HCT116 (cell line): Measurements from ENCODE around the gene RIN3. TPM values are rescaled to one million over a fixed set of nuclear protein-coding genes. Genes with fewer than 3 reads are reported as not detected.

Experiments used
- ATAC-seq: fragments of 200-7000 bp; cut with Tn5 transposase; 2 replicates; pipeline ENCODE4 v1.9.1; 2020; ENCODE audit warnings: mild to moderate bottlenecking, moderate library complexity
- BruUV-seq: library from RNA; stranded (reverse); fragments of 400-500 nt; replicated peaks from 2 replicates; lab custom pipeline; 2021; lab: Mats Ljungman, UMichigan
- CTCF ChIA-PET: fragments of 300-600 bp; sonication (Branson Sonifier 250); formaldehyde crosslinking; loops from one replicate; lab custom pipeline; 2021; ENCODE audit warnings: antibody characterized with exemption; lab: Charles Lee
- POLR2A ChIA-PET: fragments of 300-600, 350-600 bp; sonication (Branson Sonifier 250); formaldehyde crosslinking; loops from one replicate; lab custom pipeline; 2021; ENCODE audit warnings: antibody characterized with exemption; lab: Charles Lee
- RAD21 ChIA-PET, 2 experiments: fragments of 300-600 bp; sonication (Branson Sonifier 250); formaldehyde crosslinking; loops; one replicate each; lab custom pipeline; 2023; ENCODE audit warnings: low total read pairs in 2 of 2; ENCODE audit not compliant: uncharacterized antibody in 2 of 2, unreplicated experiment in 2 of 2, low non-redundant PET in 1 of 2; lab: Charles Lee
- DNase-seq: peaks from one replicate; pipeline ENCODE4 v3.0.0-alpha.2; 2010; ENCODE audit warnings: low read depth, low spot score
- H2AFZ ChIP-seq: fragments of 200-600 bp; shearing (Covaris generic), sonication (generic); 2 replicates; pipeline ENCODE4 v1.6.1; 2017; ENCODE audit warnings: low read depth, mixed run types, mixed read lengths, antibody characterized with exemption, low read length; ENCODE audit not compliant: poor library complexity, severe bottlenecking
- H3K27ac ChIP-seq: 2 replicates; pipeline ENCODE4 v1.5.1; 2012; ENCODE audit warnings: low read depth, low read length
- H3K27me3 ChIP-seq: fragments of 200-600 bp; sonication (generic); 2 replicates; pipeline ENCODE4 v1.6.1; 2016; ENCODE audit warnings: mixed run types, low read length, mixed read lengths; ENCODE audit not compliant: insufficient read depth
- H3K36me3 ChIP-seq, 2 experiments: fragments of 200-500 bp in 1 of 2; fragments of 200-600 bp in 1 of 2; sonication (Bioruptor generic) in 1 of 2; sonication (generic) in 1 of 2; 2 replicates each; pipeline versions ENCODE4 v1.5.1 to v1.6.1; 2014 to 2016; ENCODE audit warnings: low read length in 2 of 2, inconsistent platforms in 1 of 2, mixed read lengths in 1 of 2, mixed run types in 1 of 2; ENCODE audit not compliant: insufficient read depth in 2 of 2, control insufficient read depth in 1 of 2
- H3K4me1 ChIP-seq, 2 experiments: fragments of 200-600 bp in 1 of 2; sonication (generic) in 1 of 2; 2 replicates each; pipeline versions ENCODE4 v1.5.1 to v1.6.1; 2012 to 2017; ENCODE audit warnings: low read length in 2 of 2, inconsistent platforms in 1 of 2, mild to moderate bottlenecking in 1 of 2, mixed read lengths in 1 of 2, mixed run types in 1 of 2, moderate library complexity in 1 of 2; ENCODE audit not compliant: insufficient read depth in 2 of 2, control insufficient read depth in 1 of 2
- H3K4me2 ChIP-seq: fragments of 200-600 bp; sonication (generic); 2 replicates; pipeline ENCODE4 v1.6.1; 2017; ENCODE audit warnings: mixed run types, low read length, mixed read lengths
- H3K4me3 ChIP-seq, 2 experiments: fragments of 200-600 bp in 1 of 2; sonication (generic) in 1 of 2; replicated peaks in 1 of 2; 2 replicates each; pipeline ENCODE4 v1.5.1; 2011 to 2016; ENCODE audit warnings: low read length in 2 of 2, control low read depth in 1 of 2, low read depth in 1 of 2, mild to moderate bottlenecking in 1 of 2, mixed read lengths in 1 of 2, mixed run types in 1 of 2
- H3K79me2 ChIP-seq: fragments of 200-600 bp; sonication (generic); 2 replicates; pipeline ENCODE4 v1.6.1; 2017; ENCODE audit warnings: mild to moderate bottlenecking, mixed run types, low read length, moderate library complexity, mixed read lengths; ENCODE audit not compliant: insufficient read depth
- H3K9ac ChIP-seq: fragments of 200-600 bp; sonication (generic); 2 replicates; pipeline ENCODE4 v1.6.1; 2016; ENCODE audit warnings: low read length, mixed read lengths
- H3K9me2 ChIP-seq: fragments of 200-600 bp; sonication (generic), shearing (Covaris generic); 2 replicates; pipeline ENCODE4 v1.6.1; 2017; ENCODE audit warnings: mixed run types, mild to moderate bottlenecking, moderate library complexity; ENCODE audit not compliant: insufficient read depth
- H3K9me3 ChIP-seq, 2 experiments: fragments of 200-500 bp in 1 of 2; fragments of 200-600 bp in 1 of 2; sonication (Bioruptor generic) in 1 of 2; sonication (generic) in 1 of 2; 2 replicates each; pipeline ENCODE4 v1.6.1; 2014 to 2017; ENCODE audit warnings: low read length in 2 of 2, mixed read lengths in 2 of 2, inconsistent platforms in 1 of 2, low read depth in 1 of 2, mild to moderate bottlenecking in 1 of 2, mixed run types in 1 of 2, moderate library complexity in 1 of 2; ENCODE audit not compliant: control insufficient read depth in 1 of 2, insufficient read depth in 1 of 2
- H4K20me1 ChIP-seq: fragments of 200-600 bp; sonication (generic), shearing (Covaris generic); 2 replicates; pipeline ENCODE4 v1.6.1; 2017; ENCODE audit warnings: mixed run types, mild to moderate bottlenecking, moderate library complexity; ENCODE audit not compliant: insufficient read depth
- CBX3 ChIP-seq: IDR thresholded peaks from 2 replicates; pipeline ENCODE4 v1.6.1; 2012; ENCODE audit warnings: low read depth
- EGR1 ChIP-seq: IDR thresholded peaks from 2 replicates; pipeline ENCODE4 v1.6.1; 2012; ENCODE audit warnings: low read depth
- ELF1 ChIP-seq: IDR thresholded peaks from 2 replicates; pipeline ENCODE4 v1.6.1; 2012; ENCODE audit warnings: low read depth, borderline replicate concordance
- EZH2phosphoT487 ChIP-seq: fragments of 200-600 bp; IDR thresholded peaks from 2 replicates; pipeline ENCODE4 v1.6.1; 2018; ENCODE audit warnings: antibody characterized with exemption, borderline replicate concordance
- FOSL1 ChIP-seq: IDR thresholded peaks from 2 replicates; pipeline ENCODE4 v1.6.1; 2012; ENCODE audit warnings: low read depth
- JUND ChIP-seq: IDR thresholded peaks from 2 replicates; pipeline ENCODE4 v1.6.1; 2012
- POLR2A ChIP-seq: IDR thresholded peaks from 2 replicates; pipeline ENCODE4 v1.7.0; 2011; ENCODE audit warnings: borderline replicate concordance; ENCODE audit not compliant: insufficient read depth, insufficient read length; ENCODE audit errors: extremely low read depth
- SIN3A ChIP-seq: IDR thresholded peaks from 2 replicates; pipeline ENCODE4 v1.6.1; 2012; ENCODE audit warnings: low read depth
- SP1 ChIP-seq: IDR thresholded peaks from 2 replicates; pipeline ENCODE4 v1.6.1; 2012; ENCODE audit warnings: low read depth
- SRF ChIP-seq: IDR thresholded peaks from 2 replicates; pipeline ENCODE4 v1.6.1; 2012; ENCODE audit warnings: low read depth
- TCF7L2 ChIP-seq: IDR thresholded peaks from 2 replicates; pipeline ENCODE4 v1.7.0; 2011; ENCODE audit warnings: borderline replicate concordance, inconsistent platforms; ENCODE audit not compliant: insufficient read depth, insufficient read length; ENCODE audit errors: extremely low read depth
- ZFX ChIP-seq: fragments of 450-650 bp; IDR thresholded peaks from 2 replicates; pipeline ENCODE4 v1.6.1; 2017
- intact Hi-C: fragments of 100-400 bp; cut with micrococcal nuclease; formaldehyde crosslinking; loops from 2 replicates; pipeline ENCODE4 v1.10.0; 2022
- total RNA-seq: library from RNA; stranded (reverse); gene quantifications from one replicate; pipeline ENCODE4 v1.2.1, GENCODE V29; 2021; ENCODE audit not compliant: unreplicated experiment
- TF ChIP-seq, protein P1 (sequence below): IDR thresholded peaks from 2 replicates; pipeline ENCODE4 v1.6.1; 2011; ENCODE audit warnings: mild to moderate bottlenecking, low read length, moderate library complexity; ENCODE audit not compliant: insufficient replicate concordance; ENCODE audit errors: extremely low read depth
- TF ChIP-seq, protein P2 (sequence below), 3 experiments: fragments of 200-600 bp in 1 of 3; sonication (generic) in 1 of 3; IDR thresholded peaks in 2 of 3; conservative IDR thresholded peaks in 1 of 3; 2 replicates each; pipeline ENCODE4 v1.5.1; 2012 to 2017; ENCODE audit warnings: low read depth in 2 of 3, low read length in 2 of 3, antibody characterized with exemption in 1 of 3, borderline replicate concordance in 1 of 3, control low read depth in 1 of 3, mild to moderate bottlenecking in 1 of 3, mixed read lengths in 1 of 3, mixed run types in 1 of 3, moderate library complexity in 1 of 3; ENCODE audit not compliant: insufficient read depth in 1 of 3
- TF ChIP-seq, protein P3 (sequence below): IDR thresholded peaks from 2 replicates; pipeline ENCODE4 v1.6.1; 2012
- TF ChIP-seq, protein P4 (sequence below): IDR thresholded peaks from 2 replicates; pipeline ENCODE4 v1.6.1; 2012

Gene RIN3
- total RNA-seq, 1 experiment from 2014 or later, result 22.2 TPM

DNA sequence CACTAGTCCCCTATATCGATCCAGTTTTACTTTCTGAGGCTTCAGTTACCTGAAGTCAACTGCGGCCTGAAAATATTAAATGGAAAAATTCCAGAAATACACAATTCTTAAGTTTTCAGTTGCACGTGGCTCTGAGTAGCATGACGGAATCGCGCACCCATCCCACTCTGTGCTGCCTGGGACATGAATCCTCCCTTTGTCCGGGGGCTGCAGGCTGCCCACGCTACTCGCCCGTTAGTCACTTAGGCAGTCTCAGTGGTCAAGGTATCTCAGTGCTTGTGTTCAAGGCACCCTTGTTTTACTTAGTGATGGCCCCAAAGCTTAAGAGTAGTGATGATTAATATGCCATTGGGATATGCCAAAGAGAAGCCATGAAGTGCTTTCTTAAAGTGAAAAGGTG lies 188.2 kb downstream of the RIN3 start:
- Histone ChIP-seq H3K36me3 (peaks cover 0 to 2% of the 10 kb centered on the region in 2 experiments; a peak in 1 of 4 replicates), H4K20me1 (no peaks in the 10 kb centered on the region), H2AFZ (no peak overlapping the region), H3K9me2 (no peaks in the 10 kb centered on the region), H3K27ac (no peak overlapping the region), H3K27me3 (no peaks in the 10 kb centered on the region; the same call in 1 of the 2 replicates), H3K9ac (no peak overlapping the region), H3K79me2 (no peaks in the 10 kb centered on the region), H3K9me3 (no peaks in the 10 kb centered on the region), H3K4me2 (no peak overlapping the region), H3K4me3 (no peak overlapping the region), H3K4me1 (no peaks in the 10 kb centered on the region)
- no peak for ATAC-seq
- DNase-seq, result no peak
- RAD21 ChIA-PET, result no interaction called here
- no peak for TF ChIP-seq SRF
- TF ChIP-seq ZFX, result no peak
- no peak for TF ChIP-seq JUND
- TF ChIP-seq EGR1, result no peak
- TF ChIP-seq, protein P1, sequence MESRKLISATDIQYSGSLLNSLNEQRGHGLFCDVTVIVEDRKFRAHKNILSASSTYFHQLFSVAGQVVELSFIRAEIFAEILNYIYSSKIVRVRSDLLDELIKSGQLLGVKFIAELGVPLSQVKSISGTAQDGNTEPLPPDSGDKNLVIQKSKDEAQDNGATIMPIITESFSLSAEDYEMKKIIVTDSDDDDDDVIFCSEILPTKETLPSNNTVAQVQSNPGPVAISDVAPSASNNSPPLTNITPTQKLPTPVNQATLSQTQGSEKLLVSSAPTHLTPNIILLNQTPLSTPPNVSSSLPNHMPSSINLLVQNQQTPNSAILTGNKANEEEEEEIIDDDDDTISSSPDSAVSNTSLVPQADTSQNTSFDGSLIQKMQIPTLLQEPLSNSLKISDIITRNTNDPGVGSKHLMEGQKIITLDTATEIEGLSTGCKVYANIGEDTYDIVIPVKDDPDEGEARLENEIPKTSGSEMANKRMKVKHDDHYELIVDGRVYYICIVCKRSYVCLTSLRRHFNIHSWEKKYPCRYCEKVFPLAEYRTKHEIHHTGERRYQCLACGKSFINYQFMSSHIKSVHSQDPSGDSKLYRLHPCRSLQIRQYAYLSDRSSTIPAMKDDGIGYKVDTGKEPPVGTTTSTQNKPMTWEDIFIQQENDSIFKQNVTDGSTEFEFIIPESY, result no peak
- TF ChIP-seq SIN3A, result no peak
- TF ChIP-seq CBX3, result no peak
- TF ChIP-seq, protein P2, sequence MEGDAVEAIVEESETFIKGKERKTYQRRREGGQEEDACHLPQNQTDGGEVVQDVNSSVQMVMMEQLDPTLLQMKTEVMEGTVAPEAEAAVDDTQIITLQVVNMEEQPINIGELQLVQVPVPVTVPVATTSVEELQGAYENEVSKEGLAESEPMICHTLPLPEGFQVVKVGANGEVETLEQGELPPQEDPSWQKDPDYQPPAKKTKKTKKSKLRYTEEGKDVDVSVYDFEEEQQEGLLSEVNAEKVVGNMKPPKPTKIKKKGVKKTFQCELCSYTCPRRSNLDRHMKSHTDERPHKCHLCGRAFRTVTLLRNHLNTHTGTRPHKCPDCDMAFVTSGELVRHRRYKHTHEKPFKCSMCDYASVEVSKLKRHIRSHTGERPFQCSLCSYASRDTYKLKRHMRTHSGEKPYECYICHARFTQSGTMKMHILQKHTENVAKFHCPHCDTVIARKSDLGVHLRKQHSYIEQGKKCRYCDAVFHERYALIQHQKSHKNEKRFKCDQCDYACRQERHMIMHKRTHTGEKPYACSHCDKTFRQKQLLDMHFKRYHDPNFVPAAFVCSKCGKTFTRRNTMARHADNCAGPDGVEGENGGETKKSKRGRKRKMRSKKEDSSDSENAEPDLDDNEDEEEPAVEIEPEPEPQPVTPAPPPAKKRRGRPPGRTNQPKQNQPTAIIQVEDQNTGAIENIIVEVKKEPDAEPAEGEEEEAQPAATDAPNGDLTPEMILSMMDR (IDR thresholded peaks at IDR 0.05 in 2 of 3, conservative IDR thresholded peaks at IDR 0.05 in 1 of 3; ENCODE audit: borderline replicate concordance in 1 of 3, insufficient read depth in 1 of 3, low read depth in 2 of 3, low read length in 2 of 3), result no peak
- TF ChIP-seq SP1, result no peak
- TF ChIP-seq TCF7L2, result no peak
- TF ChIP-seq, protein P3, sequence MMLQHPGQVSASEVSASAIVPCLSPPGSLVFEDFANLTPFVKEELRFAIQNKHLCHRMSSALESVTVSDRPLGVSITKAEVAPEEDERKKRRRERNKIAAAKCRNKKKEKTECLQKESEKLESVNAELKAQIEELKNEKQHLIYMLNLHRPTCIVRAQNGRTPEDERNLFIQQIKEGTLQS, result no peak
- TF ChIP-seq ELF1, result no peak
- no peak for TF ChIP-seq EZH2phosphoT487
- TF ChIP-seq FOSL1, result no peak
- TF ChIP-seq, protein P4, sequence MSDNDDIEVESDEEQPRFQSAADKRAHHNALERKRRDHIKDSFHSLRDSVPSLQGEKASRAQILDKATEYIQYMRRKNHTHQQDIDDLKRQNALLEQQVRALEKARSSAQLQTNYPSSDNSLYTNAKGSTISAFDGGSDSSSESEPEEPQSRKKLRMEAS, result no peak
- no peak for TF ChIP-seq POLR2A
- CTCF ChIA-PET, result no interaction called here
- POLR2A ChIA-PET, result no interaction called here
- BruUV-seq, result no TSS peak
- intact Hi-C loops, result no loop called here
